GM19043 (cell line): Measurements from ENCODE around the gene ANXA11.
"Not testable (repeated sequence)": the region's sequence is repeated elsewhere in the genome, so short reads cannot be mapped to it uniquely, and the experiment has no call there.

ENCODE experiments used
- ATAC-seq: cut with Tn5 transposase; IDR thresholded peaks from one replicate; pipeline ENCODE4 v1.9.1; 2021; ENCODE audit warnings: low read depth; ENCODE audit not compliant: unreplicated experiment

Gene ANXA11

GRCh38 chr10:80211786-80212185 lies 6.4 kb upstream of the ANXA11 start:
- no peak for ATAC-seq

- ATAC-seq, result no peak
Observed at GRCh38 chr10:80210259-80210658, 4.9 kb upstream of the ANXA11 start.

- ATAC-seq, result no peak
Observed at GRCh38 chr10:80207768-80208370, 2.5 kb upstream of the ANXA11 start.

GRCh38 chr10:80206277-80206655 lies 929 bp upstream of the ANXA11 start:
- ATAC-seq, result no peak

- ATAC-seq, result peak; percentile 22
Observed at GRCh38 chr10:80204677-80205476, 460 bp downstream of the ANXA11 start.

GRCh38 chr10:80203835-80204676 lies 1.3 kb downstream of the ANXA11 start:
- ATAC-seq, result peak; percentile 1

- peak; percentile 60 for ATAC-seq
Observed at GRCh38 chr10:80202934-80203834, 2.2 kb downstream of the ANXA11 start.

GRCh38 chr10:80202530-80202929 lies 2.8 kb downstream of the ANXA11 start:
- not testable (repeated sequence) for ATAC-seq

- no peak for ATAC-seq
Observed at GRCh38 chr10:80201608-80202141, 3.7 kb downstream of the ANXA11 start.

- ATAC-seq, result no peak
Observed at GRCh38 chr10:80200687-80201086, 4.7 kb downstream of the ANXA11 start.

- no peak for ATAC-seq
Observed at GRCh38 chr10:80200259-80200658, 5.1 kb downstream of the ANXA11 start.

GRCh38 chr10:80199828-80200227 lies 5.5 kb downstream of the ANXA11 start:
- no peak for ATAC-seq

GRCh38 chr10:80197972-80198916 lies 7.1 kb downstream of the ANXA11 start:
- ATAC-seq, result no peak

GRCh38 chr10:80196950-80197315 lies 8.4 kb downstream of the ANXA11 start:
- peak; percentile 5 for ATAC-seq

GRCh38 chr10:80196270-80196949 lies 8.9 kb downstream of the ANXA11 start:
- ATAC-seq, result peak; percentile 75

GRCh38 chr10:80195046-80195574 lies 10.2 kb downstream of the ANXA11 start:
- ATAC-seq, result no peak

- ATAC-seq, result no peak
Observed at GRCh38 chr10:80194373-80195045, 10.8 kb downstream of the ANXA11 start.

- no peak for ATAC-seq
Observed at GRCh38 chr10:80192553-80192952, 12.8 kb downstream of the ANXA11 start.
